OCI-LY7 (cell line): ENCODE data around the gene GGACT. TPM values are rescaled to one million over a fixed set of nuclear protein-coding genes. Genes with fewer than 3 reads are reported as not detected.
A peak's percentile ranks its signal among the peaks of the same experiment; 100 is the strongest.

Experiments
- Bru-seq: library from RNA; stranded (reverse); fragments of 400-500 nt; gene quantifications from one replicate; lab custom pipeline; 2021; lab: Mats Ljungman, UMichigan
- BruChase-seq, 2 experiments: library from RNA; stranded (reverse); fragments of 400-500 nt; gene quantifications; one replicate each; lab custom pipeline; 2021; lab: Mats Ljungman, UMichigan
- BruUV-seq: library from RNA; stranded (reverse); fragments of 400-500 nt; replicated peaks from 2 replicates; lab custom pipeline; 2021; lab: Mats Ljungman, UMichigan
- CTCF ChIA-PET: fragments of 300-600 bp; sonication (Branson Sonifier 250); formaldehyde crosslinking; loops from one replicate; lab custom pipeline; 2022; ENCODE audit warnings: antibody characterized with exemption; ENCODE audit not compliant: unreplicated experiment; lab: Charles Lee
- POLR2A ChIA-PET: fragments of 300-600 bp; sonication (Branson Sonifier 250); formaldehyde crosslinking; loops from one replicate; lab custom pipeline; 2022; ENCODE audit warnings: antibody characterized with exemption; lab: Charles Lee
- DNase-seq: peaks from one replicate; pipeline ENCODE4 v3.0.0-alpha.2; 2015; ENCODE audit warnings: low spot score
- H2AFZ ChIP-seq: fragments of 200-600 bp; sonication (generic), shearing (Covaris generic); 2 replicates; pipeline ENCODE4 v1.6.1; 2014; ENCODE audit warnings: mild to moderate bottlenecking, antibody characterized with exemption, low read length, moderate library complexity
- H3K27ac ChIP-seq: fragments of 200-600 bp; sonication (generic); 2 replicates; pipeline ENCODE4 v1.5.1; 2014; ENCODE audit warnings: mixed run types, low read depth, mild to moderate bottlenecking, moderate library complexity, low read length, inconsistent platforms; ENCODE audit not compliant: poor library complexity, severe bottlenecking
- H3K36me3 ChIP-seq: fragments of 200-600 bp; sonication (generic); 2 replicates; pipeline ENCODE4 v1.6.1; 2014; ENCODE audit warnings: mild to moderate bottlenecking, antibody characterized with exemption, low read length, moderate library complexity, mixed read lengths; ENCODE audit not compliant: insufficient read depth
- H3K4me1 ChIP-seq: fragments of 200-600 bp; sonication (generic); 2 replicates; pipeline ENCODE4 v1.5.1; 2014; ENCODE audit warnings: mild to moderate bottlenecking, low read length; ENCODE audit not compliant: insufficient read depth, poor library complexity, severe bottlenecking
- H3K4me2 ChIP-seq: fragments of 200-600 bp; sonication (generic); 2 replicates; pipeline ENCODE4 v1.6.1; 2014; ENCODE audit warnings: mild to moderate bottlenecking, low read length
- H3K4me3 ChIP-seq: fragments of 200-600 bp; sonication (generic); 2 replicates; pipeline ENCODE4 v1.5.1; 2014; ENCODE audit warnings: mild to moderate bottlenecking, low read depth, low read length; ENCODE audit not compliant: poor library complexity, severe bottlenecking
- H3K79me2 ChIP-seq: fragments of 200-600 bp; sonication (generic); 2 replicates; pipeline ENCODE4 v1.6.1; 2016; ENCODE audit warnings: low read depth, mild to moderate bottlenecking, low read length, moderate library complexity, mixed read lengths; ENCODE audit not compliant: insufficient read depth
- H3K9me2 ChIP-seq: fragments of 200-600 bp; sonication (generic); 2 replicates; pipeline ENCODE4 v1.6.1; 2016; ENCODE audit warnings: mild to moderate bottlenecking, low read length, mixed read lengths; ENCODE audit not compliant: insufficient read depth
- H3K9me3 ChIP-seq: fragments of 200-600 bp; sonication (generic); 2 replicates; pipeline ENCODE4 v1.6.1; 2014; ENCODE audit warnings: mild to moderate bottlenecking, mixed run types, low read length, mixed read lengths
- H4K20me1 ChIP-seq: fragments of 200-600 bp; sonication (generic); 2 replicates; pipeline ENCODE4 v1.6.1; 2014; ENCODE audit warnings: mild to moderate bottlenecking, antibody characterized with exemption, low read length, moderate library complexity, mixed read lengths; ENCODE audit not compliant: insufficient read depth
- CTCF ChIP-seq: fragments of 200-600 bp; sonication (generic); conservative IDR thresholded peaks from 2 replicates; pipeline ENCODE4 v1.5.1; 2014; ENCODE audit warnings: mild to moderate bottlenecking, antibody characterized with exemption, low read length, moderate library complexity, mixed read lengths
- EZH2phosphoT487 ChIP-seq: fragments of 200-600 bp; sonication (generic); IDR thresholded peaks from 2 replicates; pipeline ENCODE4 v1.6.1; 2018; ENCODE audit warnings: low read depth, borderline replicate concordance, mild to moderate bottlenecking, mixed run types, antibody characterized with exemption, low read length, moderate library complexity, mixed read lengths
- intact Hi-C: fragments of 100-400 bp; cut with micrococcal nuclease; formaldehyde crosslinking; loops from one replicate; pipeline ENCODE4 v1.10.0; 2022; ENCODE audit not compliant: unreplicated experiment
- long read RNA-seq: library from polyadenylated mRNA; stranded (forward); transcript quantifications from one replicate; pipeline ENCODE4 v2.0.0, GENCODE V29; 2022
- total RNA-seq, 2 experiments: library from RNA; depleted of rRNA in 1 of 2; stranded (reverse); fragments of >200 nt in 1 of 2; shearing (Covaris generic) in 1 of 2; gene quantifications; 2 replicates each; pipeline ENCODE4 v1.2.3, GENCODE V29; 2014 to 2022

GGACT gene
- total RNA-seq (2014; rRNA removed; shearing (Covaris generic)) (0.23 and 0.69 TPM in 2 replicates), total RNA-seq (2022) (0.53 and 0.89 TPM in 2 replicates), Bru-seq, nascent RNA (percentile 32 among the genes with signal in this experiment), BruChase-seq, experiment 1, labeled RNA remaining after a 6-hour chase (percentile 27 among the genes with signal in this experiment), BruChase-seq, experiment 2, labeled RNA remaining after a 2-hour chase (percentile 33 among the genes with signal in this experiment)
- long read RNA-seq: 0 reads

GRCh38 chr13:100588331-100589177, at the start of gene GGACT:
GGACT (minus strand) TSS chr13:100588789; CDS start chr13:100532591, 56,198 bp downstream.
- H3K4me3 ChIP-seq: peak within 1 kb of the TSS; percentile 69
- POLR2A ChIA-PET: no interaction called here

GRCh38 chr13:100637796-100638195, 49.2 kb upstream of the GGACT start:
- no peak for DNase-seq
- Histone ChIP-seq H3K4me1 (no peaks in the 10 kb centered on the region), H3K79me2 (no peaks in the 10 kb centered on the region), H3K36me3 (peaks cover 3% of the 10 kb centered on the region; the same call in 1 of the 2 replicates), H2AFZ (no peak overlapping the region), H3K9me2 (no peaks in the 10 kb centered on the region), H3K4me2 (no peak overlapping the region), H3K4me3 (no peak overlapping the region), H3K27ac (no peak overlapping the region), H4K20me1 (no peaks in the 10 kb centered on the region), H3K9me3 (no peaks in the 10 kb centered on the region)
- CTCF ChIA-PET: no interaction called here
- POLR2A ChIA-PET: no interaction called here
- intact Hi-C loops: no loop called here
- TF ChIP-seq EZH2phosphoT487: no peak
- BruUV-seq: no TSS peak

More at GRCh38 chr13:100588331-100589177, at the start of gene GGACT:
- peak within 1 kb of the TSS; percentile 65 for H3K4me2 ChIP-seq
- BruUV-seq: no TSS peak
- CTCF ChIA-PET: no interaction called here
- no peaks in the 10 kb centered on the region for H3K9me2 ChIP-seq
- DNase-seq: peak; percentile 72
- H3K36me3 ChIP-seq: no peaks in the 10 kb centered on the region
- no peaks in the 10 kb centered on the region for H3K9me3 ChIP-seq
- peak; percentile 67 for TF ChIP-seq CTCF
- no peak for TF ChIP-seq EZH2phosphoT487
- peaks cover 6% of the 10 kb centered on the region for H3K4me1 ChIP-seq
- intact Hi-C loops: no loop called here
- H2AFZ ChIP-seq: peak within 1 kb of the TSS; percentile 81
- no peaks in the 10 kb centered on the region for H4K20me1 ChIP-seq
- H3K27ac ChIP-seq: no peak within 1 kb of the TSS
- H3K79me2 ChIP-seq: no peaks in the 10 kb centered on the region

- CTCF ChIA-PET: no interaction called here
- no peak for DNase-seq
- H3K36me3 ChIP-seq: peaks cover 3% of the 10 kb centered on the region; the same call in 1 of the 2 replicates
Observed at GRCh38 chr13:100637380-100637779, 48.8 kb upstream of the GGACT start.

More at GRCh38 chr13:100637380-100637779, 48.8 kb upstream of the GGACT start:
- no TSS peak for BruUV-seq
- intact Hi-C loops: no loop called here
- H3K79me2 ChIP-seq: no peaks in the 10 kb centered on the region
- no peak overlapping the region for H3K27ac ChIP-seq
- POLR2A ChIA-PET: no interaction called here
- H3K4me3 ChIP-seq: no peak overlapping the region
- no peak for TF ChIP-seq CTCF
- TF ChIP-seq EZH2phosphoT487: no peak
- no peaks in the 10 kb centered on the region for H4K20me1 ChIP-seq
- no peak overlapping the region for H2AFZ ChIP-seq
- no peak overlapping the region for H3K4me2 ChIP-seq
- H3K4me1 ChIP-seq: no peaks in the 10 kb centered on the region
- no peaks in the 10 kb centered on the region for H3K9me2 ChIP-seq
- no peaks in the 10 kb centered on the region for H3K9me3 ChIP-seq
